Uterine smooth muscle cell (primary cell): Measurements from ENCODE around the gene OR2T11. TPM values are rescaled to one million over a fixed set of nuclear protein-coding genes. Genes with fewer than 3 reads are reported as not detected.

ENCODE experiments used
- total RNA-seq: library from RNA; depleted of rRNA; stranded (reverse); fragments of >200 nt; gene quantifications from 2 replicates; pipeline ENCODE4 v1.2.3, GENCODE V29; 2014

The OR2T11 gene
- total RNA-seq: not detected in 2 replicates

GRCh38 chr1:248634991-248635390, at the start of gene OR2T11:
Gene OR2T11, minus strand, starts transcription at chr1:248635091. Its CDS starts 7,963 bp downstream, at chr1:248627128.

GRCh38 chr1:248655354-248655753, 20.5 kb upstream of the OR2T11 start, which contains the start of gene OR2T27:
Gene OR2T27, minus strand, starts transcription at chr1:248655528. Its CDS starts 4,644 bp downstream, at chr1:248650884.

GRCh38 chr1:248645178-248645577, 10.3 kb upstream of the OR2T11 start, which contains the start of gene OR2T35:
Gene OR2T35, minus strand, starts transcription at chr1:248645278. Its CDS starts 6,020 bp downstream, at chr1:248639258.

GRCh38 chr1:248597589-248597988, 37.3 kb downstream of the OR2T11 start, which contains the start of gene OR2T10:
Gene OR2T10, minus strand, starts transcription at chr1:248597700. Its CDS starts 3,932 bp downstream, at chr1:248593768.

GRCh38 chr1:248574657-248575056, 60.2 kb downstream of the OR2T11 start, which contains the start of gene OR2T34:
Gene OR2T34, minus strand, starts transcription at chr1:248574757. Its CDS starts 0 bp downstream, at chr1:248574757.

Other genes with a start within 250 kb of the OR2T11 start
- not detected in 2 replicates for gene OR2T1, start 232.0 kb downstream of the OR2T11 start, total RNA-seq
- not detected in 2 replicates for gene OR2T2, start 189.5 kb downstream of the OR2T11 start, total RNA-seq
- not detected in 2 replicates for gene OR2T3, start 161.7 kb downstream of the OR2T11 start, total RNA-seq
- not detected in 2 replicates for gene OR2T5, start 146.5 kb downstream of the OR2T11 start, total RNA-seq
- not detected in 2 replicates for gene OR2G6, start 127.0 kb downstream of the OR2T11 start, total RNA-seq
- gene OR2T29, start 72.3 kb downstream of the OR2T11 start, total RNA-seq: not detected in 2 replicates
- not detected in 2 replicates for gene OR2T34, start 60.3 kb downstream of the OR2T11 start, total RNA-seq
- not detected in 2 replicates for gene OR2T10, start 37.4 kb downstream of the OR2T11 start, total RNA-seq
- not detected in 2 replicates for gene OR2T35, start 10.2 kb upstream of the OR2T11 start, total RNA-seq
- gene OR2T27, start 20.4 kb upstream of the OR2T11 start, total RNA-seq: not detected in 2 replicates
- gene OR14I1, start 67.7 kb upstream of the OR2T11 start, total RNA-seq: not detected in 2 replicates
- not detected in 2 replicates for gene LYPD8, start 120.7 kb upstream of the OR2T11 start, total RNA-seq
- 38.9 and 48.5 TPM in 2 replicates for gene SH3BP5L, start 190.8 kb upstream of the OR2T11 start, total RNA-seq
- gene ZNF672, start 203.1 kb upstream of the OR2T11 start, total RNA-seq: 15.9 and 18.6 TPM in 2 replicates
- 24.9 and 35.0 TPM in 2 replicates for gene ZNF692, start 224.0 kb upstream of the OR2T11 start, total RNA-seq